ENCODE data around the gene S100A1. TPM values are rescaled to one million over a fixed set of nuclear protein-coding genes. Genes with fewer than 3 reads are reported as not detected.

Gene S100A1
- total and polyA plus RNA-seq, 8 donors, result 5.7 to 64.8 (median 45.5) TPM; not detected in 5

DNA sequence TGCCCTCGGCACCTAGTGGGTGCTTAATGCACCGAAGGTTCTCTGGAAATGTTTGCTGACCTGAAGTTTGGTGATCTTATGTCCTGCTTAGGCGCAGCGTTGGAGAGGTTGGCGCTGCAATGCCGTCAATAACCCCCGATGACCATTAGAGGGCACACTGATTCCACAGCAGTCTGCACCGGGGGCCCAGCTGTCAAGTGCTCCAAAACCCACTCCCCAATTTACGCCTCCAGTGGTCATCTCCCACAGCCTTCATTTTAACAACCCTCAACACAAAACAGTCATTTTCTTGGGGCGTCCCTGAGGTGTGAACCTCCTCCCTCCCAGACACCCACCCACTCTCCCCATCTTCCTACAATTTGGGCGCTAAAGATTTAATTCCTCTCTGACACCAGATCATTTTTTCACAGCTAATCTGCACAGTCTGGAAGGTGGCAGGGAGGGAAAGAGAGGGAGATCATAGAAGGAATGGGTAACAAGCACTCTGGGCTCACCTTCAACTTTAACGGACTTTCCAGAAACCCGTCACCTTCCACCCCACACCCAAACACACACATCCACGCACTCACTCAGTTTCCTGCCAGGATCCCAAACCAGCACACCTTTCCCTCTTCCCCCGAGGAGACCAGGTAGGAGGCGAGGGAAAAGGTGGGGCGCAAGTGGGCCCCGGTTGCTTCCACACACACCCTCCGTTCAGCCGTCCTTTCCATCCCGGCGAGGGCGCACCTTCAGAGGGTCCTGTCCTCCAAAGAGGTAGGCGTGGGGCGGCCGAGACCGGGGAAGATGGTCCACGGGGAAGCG, 49.7 kb downstream of the S100A1 start:
- H3K36me3 ChIP-seq, result peaks cover 0 to 16% (median 2%) of the 10 kb centered on the region in 4 donors
- DNase-seq, result peak; percentile 63 to 83
- intact Hi-C loops (cut with DNase I; ENCODE audit: low total_unique reads), result no loop called here
- peak overlapping the region; percentile 14 to 77 (median 41) for H3K27ac ChIP-seq
- peak overlapping the region; percentile 42 to 65 (median 56) for H3K4me3 ChIP-seq
- H3K9me3 ChIP-seq, result no peaks in the 10 kb centered on the region
- H3K27me3 ChIP-seq, result peaks cover 0 to 44% (median 35%) of the 10 kb centered on the region in 3 donors
- H3K4me1 ChIP-seq, result peaks cover 23 to 38% (median 27%) of the 10 kb centered on the region in 4 donors
- TF ChIP-seq EP300 (IDR thresholded peaks at IDR 0.05) (no peak), POLR2A (IDR thresholded peaks at IDR 0.05) (no peak), POLR2AphosphoS5 (IDR thresholded peaks at IDR 0.05) (no peak)
- TF ChIP-seq, protein P1, sequence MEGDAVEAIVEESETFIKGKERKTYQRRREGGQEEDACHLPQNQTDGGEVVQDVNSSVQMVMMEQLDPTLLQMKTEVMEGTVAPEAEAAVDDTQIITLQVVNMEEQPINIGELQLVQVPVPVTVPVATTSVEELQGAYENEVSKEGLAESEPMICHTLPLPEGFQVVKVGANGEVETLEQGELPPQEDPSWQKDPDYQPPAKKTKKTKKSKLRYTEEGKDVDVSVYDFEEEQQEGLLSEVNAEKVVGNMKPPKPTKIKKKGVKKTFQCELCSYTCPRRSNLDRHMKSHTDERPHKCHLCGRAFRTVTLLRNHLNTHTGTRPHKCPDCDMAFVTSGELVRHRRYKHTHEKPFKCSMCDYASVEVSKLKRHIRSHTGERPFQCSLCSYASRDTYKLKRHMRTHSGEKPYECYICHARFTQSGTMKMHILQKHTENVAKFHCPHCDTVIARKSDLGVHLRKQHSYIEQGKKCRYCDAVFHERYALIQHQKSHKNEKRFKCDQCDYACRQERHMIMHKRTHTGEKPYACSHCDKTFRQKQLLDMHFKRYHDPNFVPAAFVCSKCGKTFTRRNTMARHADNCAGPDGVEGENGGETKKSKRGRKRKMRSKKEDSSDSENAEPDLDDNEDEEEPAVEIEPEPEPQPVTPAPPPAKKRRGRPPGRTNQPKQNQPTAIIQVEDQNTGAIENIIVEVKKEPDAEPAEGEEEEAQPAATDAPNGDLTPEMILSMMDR (IDR thresholded peaks at IDR 0.05), result peak in 5 of 7 experiments; percentile 75 to 91 (median 87)
- 1 to 4% (median 1%) methylated on average over 29 of the region's 29 CpGs for WGBS, 5 donors

DNA sequence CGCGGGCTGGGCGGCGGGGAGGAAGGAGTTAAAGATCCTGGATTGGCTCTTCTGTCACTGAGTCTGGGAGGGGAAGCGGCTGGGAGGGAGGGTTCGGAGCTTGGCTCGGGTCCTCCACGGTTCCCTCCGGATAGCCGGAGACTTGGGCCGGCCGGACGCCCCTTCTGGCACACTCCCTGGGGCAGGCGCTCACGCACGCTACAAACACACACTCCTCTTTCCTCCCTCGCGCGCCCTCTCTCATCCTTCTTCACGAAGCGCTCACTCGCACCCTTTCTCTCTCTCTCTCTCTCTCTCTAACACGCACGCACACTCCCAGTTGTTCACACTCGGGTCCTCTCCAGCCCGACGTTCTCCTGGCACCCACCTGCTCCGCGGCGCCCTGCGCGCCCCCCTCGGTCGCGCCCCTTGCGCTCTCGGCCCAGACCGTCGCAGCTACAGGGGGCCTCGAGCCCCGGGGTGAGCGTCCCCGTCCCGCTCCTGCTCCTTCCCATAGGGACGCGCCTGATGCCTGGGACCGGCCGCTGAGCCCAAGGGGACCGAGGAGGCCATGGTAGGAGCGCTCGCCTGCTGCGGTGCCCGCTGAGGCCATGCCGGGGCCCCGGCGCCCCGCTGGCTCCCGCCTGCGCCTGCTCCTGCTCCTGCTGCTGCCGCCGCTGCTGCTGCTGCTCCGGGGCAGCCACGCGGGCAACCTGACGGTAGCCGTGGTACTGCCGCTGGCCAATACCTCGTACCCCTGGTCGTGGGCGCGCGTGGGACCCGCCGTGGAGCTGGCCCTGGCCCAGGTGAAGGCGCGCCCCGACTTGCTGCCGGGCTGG, 50.5 kb downstream of the S100A1 start, which contains the start of gene NPR1:
Gene NPR1, plus strand, starts transcription at position 170 of the 818 bp plus-strand sequence. Its CDS starts 421 bp downstream, at position 591.
- TF ChIP-seq POLR2AphosphoS5 (IDR thresholded peaks at IDR 0.05) (no peak), EP300 (IDR thresholded peaks at IDR 0.05) (no peak), POLR2A (IDR thresholded peaks at IDR 0.05) (no peak)
- TF ChIP-seq, protein P1 (IDR thresholded peaks at IDR 0.05), result no peak
- Histone ChIP-seq H3K27me3 (peaks cover 0 to 44% (median 35%) of the 10 kb centered on the region in 3 donors), H3K4me1 (peaks cover 23 to 39% (median 27%) of the 10 kb centered on the region in 4 donors), H3K9me3 (no peaks in the 10 kb centered on the region), H3K27ac (peak within 1 kb of the TSS; percentile 33 to 77 (median 45)), H3K36me3 (peaks cover 0 to 21% (median 3%) of the 10 kb centered on the region in 4 donors), H3K4me3 (peak within 1 kb of the TSS; percentile 42 to 65 (median 56))
- 1% methylated on average over 55 to 78 of the region's 78 CpGs for WGBS, 5 donors
- intact Hi-C loops (cut with DNase I; ENCODE audit: low total_unique reads), result no loop called here
- peak; percentile 40 to 81 for DNase-seq

DNA sequence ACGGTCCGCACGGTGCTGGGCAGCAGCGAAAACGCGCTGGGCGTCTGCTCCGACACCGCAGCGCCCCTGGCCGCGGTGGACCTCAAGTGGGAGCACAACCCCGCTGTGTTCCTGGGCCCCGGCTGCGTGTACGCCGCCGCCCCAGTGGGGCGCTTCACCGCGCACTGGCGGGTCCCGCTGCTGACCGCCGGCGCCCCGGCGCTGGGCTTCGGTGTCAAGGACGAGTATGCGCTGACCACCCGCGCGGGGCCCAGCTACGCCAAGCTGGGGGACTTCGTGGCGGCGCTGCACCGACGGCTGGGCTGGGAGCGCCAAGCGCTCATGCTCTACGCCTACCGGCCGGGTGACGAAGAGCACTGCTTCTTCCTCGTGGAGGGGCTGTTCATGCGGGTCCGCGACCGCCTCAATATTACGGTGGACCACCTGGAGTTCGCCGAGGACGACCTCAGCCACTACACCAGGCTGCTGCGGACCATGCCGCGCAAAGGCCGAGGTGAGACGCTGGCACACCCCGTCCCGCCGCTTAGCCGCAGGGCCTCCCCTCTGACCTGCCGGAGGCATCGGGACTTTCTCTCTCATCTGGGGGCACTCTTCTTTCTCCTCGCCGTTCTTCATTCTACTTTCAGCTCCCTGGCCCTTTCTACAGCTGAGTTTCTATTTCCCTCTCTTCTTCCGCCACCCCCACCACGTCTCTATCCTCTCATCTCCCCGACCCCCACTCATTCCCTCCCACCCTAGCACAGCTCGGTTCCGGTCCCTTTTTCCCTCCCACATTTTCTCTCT, 51.3 kb downstream of the S100A1 start:
- no peak for TF ChIP-seq POLR2A (IDR thresholded peaks at IDR 0.05)
- TF ChIP-seq, protein P1 (IDR thresholded peaks at IDR 0.05), result peak in 3 of 7 experiments; percentile 4 to 16 (median 4)
- peaks cover 23 to 44% (median 27%) of the 10 kb centered on the region in 4 donors for H3K4me1 ChIP-seq
- no peaks in the 10 kb centered on the region for H3K9me3 ChIP-seq
- peak overlapping the region in 3 of 5 donors; percentile 45 to 77 (median 61) for H3K27ac ChIP-seq
- peak in 1 of 2 donors; percentile 69 for DNase-seq
- 3 to 6% (median 3%) methylated on average over 26 to 73 of the region's 73 CpGs for WGBS, 5 donors
- peaks cover 0 to 44% (median 35%) of the 10 kb centered on the region in 3 donors for H3K27me3 ChIP-seq
- H3K4me3 ChIP-seq, result peak overlapping the region; percentile 42 to 65 (median 56)
- intact Hi-C loops (cut with DNase I; ENCODE audit: low total_unique reads), result loop anchor here (5.0 kb wide), 1 partner anchor 68 kb away; no protein-coding TSS in a partner anchor
- H3K36me3 ChIP-seq, result peaks cover 0 to 21% (median 3%) of the 10 kb centered on the region in 4 donors
